ENCODE measurements around the gene EXOC3. TPM values are rescaled to one million over a fixed set of nuclear protein-coding genes. Genes with fewer than 3 reads are reported as not detected.

EXOC3 gene
- total and polyA plus RNA-seq, 3 experiments from 2014 or later = 42.9 to 52.4 (median 50.2) TPM

- ChIA-PET POLR2A (no interaction called here), CTCF (no interaction called here)
- H3K4me1 ChIP-seq (ENCODE audit: insufficient read depth, low read length) = no peaks in the 10 kb centered on the region
- H3K27ac ChIP-seq (ENCODE audit: low read depth, low read length) = no peak overlapping the region
- H3K36me3 ChIP-seq (ENCODE audit: insufficient read depth, low read length) = no peaks in the 10 kb centered on the region
- H3K27ac Mint-ChIP-seq = no peak overlapping the region
- H3K36me3 Mint-ChIP-seq = peaks cover 0 to 4% (median 0%) of the 10 kb centered on the region in 3 donors
- H3K4me3 ChIP-seq (ENCODE audit: low read length) = no peak overlapping the region
- no peaks in the 10 kb centered on the region for H3K27me3 ChIP-seq (ENCODE audit: insufficient read depth, low read length, poor library complexity, severe bottlenecking)
- no peak for DNase-seq
- no peaks in the 10 kb centered on the region for H3K9me3 ChIP-seq (ENCODE audit: low read length)
- H3K27me3 Mint-ChIP-seq = peaks cover 2 to 7% of the 10 kb centered on the region in 2 donors
- no peaks in the 10 kb centered on the region for H3K9me3 Mint-ChIP-seq
- no peak overlapping the region for H3K4me3 Mint-ChIP-seq
- H3K4me1 Mint-ChIP-seq = no peaks in the 10 kb centered on the region
Observed at GRCh38 chr5:421287-421880, 21.6 kb upstream of the EXOC3 start.

- no peaks in the 10 kb centered on the region for H3K9me3 Mint-ChIP-seq
- Histone ChIP-seq H3K4me3 (ENCODE audit: low read length) (no peak overlapping the region), H3K36me3 (ENCODE audit: insufficient read depth, low read length) (no peaks in the 10 kb centered on the region), H3K27me3 (ENCODE audit: insufficient read depth, low read length, poor library complexity, severe bottlenecking) (no peaks in the 10 kb centered on the region), H3K27ac (ENCODE audit: low read depth, low read length) (no peak overlapping the region), H3K9me3 (ENCODE audit: low read length) (no peaks in the 10 kb centered on the region), H3K4me1 (ENCODE audit: insufficient read depth, low read length) (no peaks in the 10 kb centered on the region)
- H3K27me3 Mint-ChIP-seq = peaks cover 3 to 7% of the 10 kb centered on the region in 2 donors
- H3K36me3 Mint-ChIP-seq = peaks cover 0 to 4% (median 0%) of the 10 kb centered on the region in 3 donors
- H3K4me1 Mint-ChIP-seq = no peaks in the 10 kb centered on the region
- ChIA-PET POLR2A (no interaction called here), CTCF (no interaction called here)
- no peak for DNase-seq
- H3K4me3 Mint-ChIP-seq = no peak overlapping the region
- H3K27ac Mint-ChIP-seq = peak overlapping the region in 2 of 8 donors; percentile 17 to 43
Observed at GRCh38 chr5:421901-422300, 21.1 kb upstream of the EXOC3 start.

GRCh38 chr5:422323-423232 lies 20.4 kb upstream of the EXOC3 start:
- H3K9me3 ChIP-seq (ENCODE audit: low read length) = no peaks in the 10 kb centered on the region
- H3K4me3 ChIP-seq (ENCODE audit: low read length) = no peak overlapping the region
- H3K27me3 ChIP-seq (ENCODE audit: insufficient read depth, low read length, poor library complexity, severe bottlenecking) = no peaks in the 10 kb centered on the region
- Mint-ChIP-seq H3K4me1 (no peaks in the 10 kb centered on the region), H3K4me3 (peak overlapping the region in 1 of 7 donors; percentile 34), H3K9me3 (no peaks in the 10 kb centered on the region), H3K27ac (no peak overlapping the region), H3K36me3 (peaks cover 0 to 4% (median 0%) of the 10 kb centered on the region in 3 donors), H3K27me3 (peaks cover 3 to 7% of the 10 kb centered on the region in 2 donors)
- no peak for DNase-seq
- ChIA-PET CTCF (no interaction called here), POLR2A (no interaction called here)
- no peaks in the 10 kb centered on the region for H3K4me1 ChIP-seq (ENCODE audit: insufficient read depth, low read length)
- no peak overlapping the region for H3K27ac ChIP-seq (ENCODE audit: low read depth, low read length)
- no peaks in the 10 kb centered on the region for H3K36me3 ChIP-seq (ENCODE audit: insufficient read depth, low read length)

GRCh38 chr5:423233-423565 lies 19.8 kb upstream of the EXOC3 start:
- no peak for DNase-seq
- Histone ChIP-seq H3K4me1 (ENCODE audit: insufficient read depth, low read length) (no peaks in the 10 kb centered on the region), H3K9me3 (ENCODE audit: low read length) (no peaks in the 10 kb centered on the region), H3K27ac (ENCODE audit: low read depth, low read length) (no peak overlapping the region), H3K4me3 (ENCODE audit: low read length) (no peak overlapping the region), H3K27me3 (ENCODE audit: insufficient read depth, low read length, poor library complexity, severe bottlenecking) (no peaks in the 10 kb centered on the region), H3K36me3 (ENCODE audit: insufficient read depth, low read length) (no peaks in the 10 kb centered on the region)
- H3K36me3 Mint-ChIP-seq = peaks cover 0 to 4% (median 0%) of the 10 kb centered on the region in 3 donors
- no peak overlapping the region for H3K27ac Mint-ChIP-seq
- ChIA-PET POLR2A (no interaction called here), CTCF (interaction anchor here (1.8 kb wide), 1 partner anchor 106 kb away, joined by 6 read pairs; no protein-coding TSS in a partner anchor)
- H3K4me3 Mint-ChIP-seq = no peak overlapping the region
- H3K27me3 Mint-ChIP-seq = peaks cover 3 to 7% of the 10 kb centered on the region in 2 donors
- no peaks in the 10 kb centered on the region for H3K4me1 Mint-ChIP-seq
- H3K9me3 Mint-ChIP-seq = no peaks in the 10 kb centered on the region

GRCh38 chr5:423626-424261 lies 19.2 kb upstream of the EXOC3 start:
- Mint-ChIP-seq H3K9me3 (no peaks in the 10 kb centered on the region), H3K27me3 (peaks cover 3 to 7% of the 10 kb centered on the region in 2 donors), H3K36me3 (peaks cover 0 to 4% (median 0%) of the 10 kb centered on the region in 3 donors), H3K4me3 (no peak overlapping the region), H3K4me1 (no peaks in the 10 kb centered on the region), H3K27ac (no peak overlapping the region)
- Histone ChIP-seq H3K4me3 (ENCODE audit: low read length) (no peak overlapping the region), H3K9me3 (ENCODE audit: low read length) (no peaks in the 10 kb centered on the region), H3K4me1 (ENCODE audit: insufficient read depth, low read length) (no peaks in the 10 kb centered on the region), H3K27ac (ENCODE audit: low read depth, low read length) (no peak overlapping the region), H3K27me3 (ENCODE audit: insufficient read depth, low read length, poor library complexity, severe bottlenecking) (no peaks in the 10 kb centered on the region), H3K36me3 (ENCODE audit: insufficient read depth, low read length) (no peaks in the 10 kb centered on the region)
- ChIA-PET CTCF (interaction anchor here (1.4 to 1.8 kb wide), 2 partner anchors 9 to 107 kb away, joined by 3 to 6 read pairs; no protein-coding TSS in a partner anchor), POLR2A (no interaction called here)
- DNase-seq = no peak

GRCh38 chr5:424301-425110 lies 18.5 kb upstream of the EXOC3 start:
- no peak overlapping the region for H3K27ac Mint-ChIP-seq
- POLR2A ChIA-PET = no interaction called here
- peaks cover 3 to 10% of the 10 kb centered on the region in 2 donors for H3K27me3 Mint-ChIP-seq
- H3K9me3 ChIP-seq (ENCODE audit: low read length) = no peaks in the 10 kb centered on the region
- no peak overlapping the region for H3K4me3 Mint-ChIP-seq
- H3K27ac ChIP-seq (ENCODE audit: low read depth, low read length) = no peak overlapping the region
- H3K4me1 ChIP-seq (ENCODE audit: insufficient read depth, low read length) = no peaks in the 10 kb centered on the region
- DNase-seq = no peak
- no peaks in the 10 kb centered on the region for H3K4me1 Mint-ChIP-seq
- H3K27me3 ChIP-seq (ENCODE audit: insufficient read depth, low read length, poor library complexity, severe bottlenecking) = no peaks in the 10 kb centered on the region
- CTCF ChIA-PET = interaction anchor here (0.6 to 1.8 kb wide), 4 partner anchors 9 to 108 kb away, joined by 3 to 6 read pairs (median 3); partner anchors contain the start of gene AHRR
- no peaks in the 10 kb centered on the region for H3K36me3 ChIP-seq (ENCODE audit: insufficient read depth, low read length)
- peaks cover 0 to 4% (median 0%) of the 10 kb centered on the region in 3 donors for H3K36me3 Mint-ChIP-seq
- H3K9me3 Mint-ChIP-seq = no peaks in the 10 kb centered on the region
- H3K4me3 ChIP-seq (ENCODE audit: low read length) = no peak overlapping the region

- Mint-ChIP-seq H3K36me3 (peaks cover 0 to 4% (median 0%) of the 10 kb centered on the region in 3 donors), H3K27ac (no peak overlapping the region)
Observed at GRCh38 chr5:425714-426113, 17.3 kb upstream of the EXOC3 start.

More at GRCh38 chr5:425714-426113, 17.3 kb upstream of the EXOC3 start:
- peaks cover 3 to 13% of the 10 kb centered on the region in 2 donors for H3K27me3 Mint-ChIP-seq
- Histone ChIP-seq H3K27me3 (ENCODE audit: insufficient read depth, low read length, poor library complexity, severe bottlenecking) (no peaks in the 10 kb centered on the region), H3K36me3 (ENCODE audit: insufficient read depth, low read length) (no peaks in the 10 kb centered on the region), H3K27ac (ENCODE audit: low read depth, low read length) (no peak overlapping the region), H3K9me3 (ENCODE audit: low read length) (no peaks in the 10 kb centered on the region), H3K4me1 (ENCODE audit: insufficient read depth, low read length) (no peaks in the 10 kb centered on the region), H3K4me3 (ENCODE audit: low read length) (no peak overlapping the region)
- DNase-seq = no peak
- CTCF ChIA-PET = interaction anchor here (0.9 to 1.4 kb wide), 4 partner anchors 9 to 154 kb away, joined by 3 to 4 read pairs (median 3); partner anchors contain the start of gene PDCD6
- H3K9me3 Mint-ChIP-seq = no peaks in the 10 kb centered on the region
- H3K4me1 Mint-ChIP-seq = no peaks in the 10 kb centered on the region
- POLR2A ChIA-PET = no interaction called here
- H3K4me3 Mint-ChIP-seq = no peak overlapping the region

Measured in CD8-positive, alpha-beta memory T cell (primary cell).